ENCODE data around the gene TEX35. TPM values are rescaled to one million over a fixed set of nuclear protein-coding genes. Genes with fewer than 3 reads are reported as not detected.

TEX35 gene
- total RNA-seq, 4 donors from 2014 or later = not detected

GRCh38 chr1:178531887-178532286, 19.0 kb downstream of the TEX35 start:
- H3K4me1 ChIP-seq = no peaks in the 10 kb centered on the region
- intact Hi-C loops (cut with DNase I; ENCODE audit: low total_unique reads) = loop anchor here (1.0 to 5.0 kb wide), 2 partner anchors 223 to 475 kb away; no protein-coding TSS in a partner anchor
- H3K4me3 ChIP-seq = no peak overlapping the region
- no peak for DNase-seq
- H3K9me3 ChIP-seq = no peaks in the 10 kb centered on the region
- TF ChIP-seq POLR2A (IDR thresholded peaks at IDR 0.05) = no peak
- no peak for TF ChIP-seq CTCF (IDR thresholded peaks at IDR 0.05)
- no peaks in the 10 kb centered on the region for H3K36me3 ChIP-seq
- no peaks in the 10 kb centered on the region for H3K27me3 ChIP-seq
- H3K27ac ChIP-seq = no peak overlapping the region

GRCh38 chr1:178532392-178532791, 19.5 kb downstream of the TEX35 start:
- no peaks in the 10 kb centered on the region for H3K4me1 ChIP-seq
- no peaks in the 10 kb centered on the region for H3K27me3 ChIP-seq
- no peak overlapping the region for H3K4me3 ChIP-seq
- TF ChIP-seq CTCF (IDR thresholded peaks at IDR 0.05) (peak; percentile 75 to 87 (median 80)), POLR2A (IDR thresholded peaks at IDR 0.05) (no peak)
- no peak overlapping the region for H3K27ac ChIP-seq
- DNase-seq = peak; percentile 77 to 80
- no peaks in the 10 kb centered on the region for H3K9me3 ChIP-seq
- H3K36me3 ChIP-seq = no peaks in the 10 kb centered on the region
- intact Hi-C loops (cut with DNase I; ENCODE audit: low total_unique reads) = loop anchor here (1.0 to 5.0 kb wide), 2 partner anchors 223 to 475 kb away; no protein-coding TSS in a partner anchor

GRCh38 chr1:178533121-178533946, 20.4 kb downstream of the TEX35 start:
- Histone ChIP-seq H3K4me3 (no peak overlapping the region), H3K27ac (no peak overlapping the region), H3K4me1 (no peaks in the 10 kb centered on the region), H3K36me3 (no peaks in the 10 kb centered on the region), H3K27me3 (no peaks in the 10 kb centered on the region), H3K9me3 (no peaks in the 10 kb centered on the region)
- DNase-seq = no peak
- intact Hi-C loops (cut with DNase I; ENCODE audit: low total_unique reads) = loop anchor here (5.0 kb wide), 1 partner anchor 474 kb away; no protein-coding TSS in a partner anchor
- TF ChIP-seq POLR2A (IDR thresholded peaks at IDR 0.05) (no peak), CTCF (IDR thresholded peaks at IDR 0.05) (no peak)

- no peak for DNase-seq
- Histone ChIP-seq H3K4me3 (no peak overlapping the region), H3K4me1 (no peaks in the 10 kb centered on the region), H3K9me3 (no peaks in the 10 kb centered on the region), H3K27ac (no peak overlapping the region), H3K36me3 (no peaks in the 10 kb centered on the region), H3K27me3 (no peaks in the 10 kb centered on the region)
- intact Hi-C loops (cut with DNase I; ENCODE audit: low total_unique reads) = loop anchor here (5.0 kb wide), 1 partner anchor 473 kb away; no protein-coding TSS in a partner anchor
- TF ChIP-seq CTCF (IDR thresholded peaks at IDR 0.05) = no peak
- TF ChIP-seq POLR2A (IDR thresholded peaks at IDR 0.05) = no peak
Measured at GRCh38 chr1:178534137-178534868, 21.4 kb downstream of the TEX35 start.

GRCh38 chr1:178536329-178536728, 23.4 kb downstream of the TEX35 start:
- DNase-seq = no peak
- H3K27ac ChIP-seq = no peak overlapping the region
- intact Hi-C loops (cut with DNase I; ENCODE audit: low total_unique reads) = no loop called here

More at GRCh38 chr1:178536329-178536728, 23.4 kb downstream of the TEX35 start:
- TF ChIP-seq POLR2A (IDR thresholded peaks at IDR 0.05) (no peak), CTCF (IDR thresholded peaks at IDR 0.05) (no peak)
- H3K27me3 ChIP-seq = no peaks in the 10 kb centered on the region
- H3K9me3 ChIP-seq = no peaks in the 10 kb centered on the region
- H3K36me3 ChIP-seq = no peaks in the 10 kb centered on the region
- no peaks in the 10 kb centered on the region for H3K4me1 ChIP-seq
- H3K4me3 ChIP-seq = no peak overlapping the region

All from uterus (tissue), 4 donors.